Embryonic facial prominence (tissue), 1 donor: Measurements from ENCODE around the gene C12orf60.

Experiments used
- DNase-seq: peaks from one replicate; pipeline ENCODE4 v3.0.0-alpha.2; 2016; ENCODE audit errors: extremely low spot score

Gene C12orf60

DNA sequence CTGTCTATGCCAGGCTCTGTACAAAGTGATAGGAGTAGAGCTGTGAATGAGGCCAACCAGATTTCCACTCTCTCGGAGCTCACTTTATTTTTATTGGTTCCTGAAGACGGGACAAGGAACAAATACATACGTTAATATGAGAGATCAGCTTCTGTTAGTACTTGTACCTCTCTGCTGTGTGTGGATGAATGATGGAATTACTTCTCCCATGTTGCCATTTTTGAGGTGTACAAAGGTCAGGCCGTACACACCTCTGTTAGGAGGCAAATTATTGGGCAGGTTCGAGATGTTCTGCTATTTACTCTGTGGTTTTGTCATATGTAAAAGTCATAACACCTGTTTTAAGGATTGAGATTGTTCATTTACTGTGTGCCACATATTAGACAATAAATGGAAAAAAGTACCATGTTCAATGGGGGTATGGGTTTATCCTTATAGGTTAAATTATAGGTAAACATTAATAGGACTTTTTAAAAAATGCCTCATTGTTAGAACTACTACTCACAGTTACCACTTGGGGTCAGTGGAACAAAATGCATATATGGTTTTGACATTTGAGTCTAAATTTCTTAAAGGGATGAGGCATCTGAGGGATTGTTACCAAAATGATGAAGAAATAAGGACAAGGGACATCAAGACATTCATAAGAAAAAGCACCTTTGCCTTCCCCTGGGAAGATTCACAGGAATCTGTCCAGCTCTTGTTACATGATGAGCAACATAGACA, 27.1 kb upstream of the C12orf60 start:
- no peak for DNase-seq

- no peak for DNase-seq
These were observed 26.2 kb upstream of the C12orf60 start for GRCh38 chr12:14777271-14777670.

- DNase-seq: no peak
These were observed 23.6 kb upstream of the C12orf60 start for GRCh38 chr12:14779834-14780233.

- no peak for DNase-seq
These were observed 22.6 kb upstream of the C12orf60 start for GRCh38 chr12:14780859-14781258.

- DNase-seq: no peak
These were observed 21.9 kb upstream of the C12orf60 start for GRCh38 chr12:14781563-14781962.

DNA sequence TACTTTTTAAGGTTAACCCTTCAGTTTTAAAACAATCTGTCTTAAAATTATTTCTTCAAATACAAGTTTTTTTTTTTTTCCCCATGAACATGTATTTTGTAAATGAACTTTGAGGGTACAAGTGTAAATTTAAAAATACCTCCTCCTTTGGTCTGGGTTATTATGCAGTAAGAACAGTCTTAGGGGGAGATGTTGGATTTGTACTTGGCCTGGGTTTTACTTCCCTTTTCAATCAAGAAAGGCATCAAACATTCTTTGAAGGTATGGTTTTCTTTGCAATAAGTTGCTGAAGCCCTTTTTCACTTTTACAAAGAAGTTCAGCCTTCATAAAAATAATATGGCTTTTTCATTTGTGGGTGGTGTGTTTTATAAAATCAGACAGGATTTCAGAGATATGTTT, 20.7 kb upstream of the C12orf60 start:
- no peak for DNase-seq

- no peak for DNase-seq
These were observed 19.0 kb upstream of the C12orf60 start for GRCh38 chr12:14784471-14784870.

DNA sequence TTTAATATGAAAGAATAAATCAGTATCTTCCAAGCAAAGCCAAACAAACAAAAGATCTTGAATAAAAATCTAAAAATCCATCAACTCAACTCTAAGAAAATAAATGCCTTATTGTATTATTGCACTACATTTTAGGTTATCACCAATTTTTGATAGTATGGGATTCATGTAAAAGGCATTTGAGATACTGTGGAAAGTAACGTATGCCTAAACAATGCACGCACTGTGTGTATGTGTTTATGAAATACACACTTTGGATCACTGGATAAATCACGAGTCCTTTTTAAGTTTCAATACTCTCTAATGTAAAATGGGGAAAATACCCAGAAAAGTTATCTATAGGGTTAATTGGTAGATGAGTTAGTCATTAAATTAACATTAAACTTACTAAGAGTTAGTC, 17.9 kb upstream of the C12orf60 start:
- no peak for DNase-seq

DNA sequence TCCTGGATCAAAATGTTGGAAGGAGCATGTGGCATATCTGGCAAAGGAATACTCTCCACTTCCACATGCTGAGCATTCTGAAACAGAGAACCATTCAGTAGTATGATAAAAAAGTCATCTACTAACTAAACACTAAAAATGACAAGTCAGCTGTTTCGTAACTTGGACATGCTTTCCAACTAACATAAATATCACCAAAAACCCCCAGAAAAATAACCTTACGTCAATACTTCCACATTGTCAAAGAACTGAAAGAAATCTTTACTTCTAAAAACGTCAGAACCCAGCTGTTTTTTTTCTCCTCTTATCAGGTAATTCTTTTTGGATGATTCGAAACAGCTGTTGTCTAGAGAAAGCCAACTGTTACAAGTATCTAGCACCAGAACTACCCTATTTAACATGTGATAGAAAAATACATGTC, 8.4 kb upstream of the C12orf60 start:
- DNase-seq: no peak

DNA sequence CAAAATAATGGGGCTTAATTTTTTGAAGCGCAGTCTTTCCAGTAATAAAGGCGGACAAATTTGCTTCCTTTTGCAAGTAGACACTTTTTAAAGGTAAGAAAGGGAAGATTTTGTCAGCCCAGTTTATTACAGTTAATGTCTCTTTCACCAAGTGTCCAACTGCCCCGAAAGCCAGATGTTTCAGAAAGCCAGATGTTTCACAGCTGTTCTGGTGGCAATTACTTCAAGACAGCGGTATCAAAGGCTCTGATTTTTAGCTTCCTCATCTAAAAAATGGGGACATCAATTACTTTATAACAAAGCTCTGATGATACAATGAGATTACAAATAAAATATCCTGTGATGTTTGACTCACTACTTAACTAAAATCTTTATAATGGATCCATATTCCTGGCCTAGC, 1.2 kb upstream of the C12orf60 start:
- no peak for DNase-seq

GRCh38 chr12:14802721-14803010, 804 bp upstream of the C12orf60 start:
- DNase-seq: peak; percentile 10

- no peak for DNase-seq
These were observed 325 bp downstream of the C12orf60 start for GRCh38 chr12:14803830-14804160.

- DNase-seq: no peak
These were observed 6.9 kb downstream of the C12orf60 start for GRCh38 chr12:14810167-14810952.

- DNase-seq: no peak
These were observed 7.5 kb downstream of the C12orf60 start for GRCh38 chr12:14810953-14811483.

GRCh38 chr12:14811486-14811885, 8.0 kb downstream of the C12orf60 start:
- no peak for DNase-seq

DNA sequence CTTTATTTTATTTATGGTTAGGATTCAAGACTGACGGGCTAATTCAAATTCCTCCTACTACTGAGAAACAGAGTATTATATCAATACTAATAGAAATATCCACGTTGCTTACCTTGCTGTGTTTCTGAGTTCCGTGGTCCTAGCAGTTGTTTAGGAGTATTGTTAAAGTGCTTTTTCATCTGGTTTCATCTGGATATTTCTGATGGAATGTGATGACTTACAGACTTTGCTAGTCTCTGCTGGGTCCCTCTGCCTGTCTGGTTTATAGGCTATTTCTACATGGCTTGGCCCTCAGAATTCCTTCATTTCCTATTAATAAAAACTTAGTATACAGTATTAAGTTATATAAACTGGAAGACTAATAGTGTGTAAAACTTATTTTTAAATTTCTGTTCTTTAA, 10.5 kb downstream of the C12orf60 start, which contains the start of gene SMCO3:
TSS of gene SMCO3 (minus strand) at position 169 of the 400 bp plus-strand sequence. CDS start 7,502 bp downstream, outside the sequence.
- DNase-seq: no peak

DNA sequence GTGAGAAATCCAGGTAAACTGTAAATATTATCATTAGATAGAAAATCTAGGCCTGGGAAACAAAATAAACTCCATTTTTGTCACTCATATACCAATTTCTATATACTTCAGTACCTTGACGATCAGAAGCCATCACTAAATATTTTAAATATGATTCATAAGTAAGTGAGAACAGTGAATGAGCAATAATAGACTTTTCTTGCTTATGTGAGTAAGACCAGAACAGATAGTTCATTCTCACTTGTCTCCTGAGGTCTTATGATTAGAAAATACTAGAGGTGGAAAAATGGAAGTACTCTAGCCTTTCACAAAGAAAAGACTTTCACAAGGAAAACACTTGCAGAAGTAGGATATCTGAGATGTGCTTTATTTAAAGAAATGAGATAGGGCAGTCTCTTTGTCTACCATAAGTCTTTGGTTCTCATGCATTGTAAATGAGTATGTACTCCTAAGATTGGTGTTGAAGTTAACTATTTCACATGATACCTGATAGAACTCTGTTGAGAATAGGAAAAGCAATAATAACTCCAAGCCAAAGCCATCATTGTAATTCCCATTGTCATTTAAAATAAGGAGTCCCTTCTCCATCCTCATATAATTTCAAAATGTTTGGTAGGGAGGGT, 20.7 kb downstream of the C12orf60 start:
- DNase-seq: no peak

GRCh38 chr12:14825256-14825655, 21.8 kb downstream of the C12orf60 start:
- DNase-seq: no peak

DNA sequence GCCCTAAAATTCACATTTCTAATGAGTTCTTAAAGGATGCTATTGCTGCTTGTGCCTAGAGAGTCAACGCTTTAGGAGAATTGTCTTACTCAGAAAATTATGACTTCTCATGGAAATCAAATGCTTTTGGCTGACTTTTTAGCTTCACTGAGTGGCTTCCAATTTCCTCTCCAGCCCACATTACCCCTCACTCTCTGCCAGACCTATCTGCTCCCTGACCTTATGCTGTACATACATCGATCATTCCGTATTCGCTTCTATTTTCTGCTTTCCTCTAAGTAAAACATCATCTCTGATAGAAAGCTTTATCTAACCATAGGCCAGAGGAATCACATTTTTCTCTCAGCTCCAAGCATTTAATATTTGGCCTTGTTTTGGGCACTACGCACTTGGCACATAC, 23.0 kb downstream of the C12orf60 start:
- no peak for DNase-seq

- DNase-seq: no peak
These were observed 23.6 kb downstream of the C12orf60 start for GRCh38 chr12:14827043-14827442.

GRCh38 chr12:14828892-14829291, 25.4 kb downstream of the C12orf60 start:
- DNase-seq: no peak

DNA sequence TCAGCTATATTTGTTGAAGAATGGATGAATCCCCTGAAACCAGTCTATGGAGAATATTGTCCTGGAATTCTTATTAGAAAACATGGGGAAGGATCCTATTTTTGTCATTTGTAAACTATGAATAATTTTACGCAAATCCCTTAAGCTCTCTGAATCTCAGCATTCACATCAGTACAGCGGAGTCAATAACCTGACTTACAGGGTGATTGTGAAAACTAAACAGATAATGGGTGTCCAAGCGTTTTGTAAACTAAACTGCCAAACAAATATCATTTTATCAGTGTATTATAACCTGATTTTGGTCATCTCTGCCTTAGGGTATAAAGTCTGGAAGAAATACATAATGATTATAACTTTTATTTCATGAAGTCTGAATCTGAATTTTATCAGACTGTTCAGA, 29.9 kb downstream of the C12orf60 start:
- DNase-seq: no peak

DNA sequence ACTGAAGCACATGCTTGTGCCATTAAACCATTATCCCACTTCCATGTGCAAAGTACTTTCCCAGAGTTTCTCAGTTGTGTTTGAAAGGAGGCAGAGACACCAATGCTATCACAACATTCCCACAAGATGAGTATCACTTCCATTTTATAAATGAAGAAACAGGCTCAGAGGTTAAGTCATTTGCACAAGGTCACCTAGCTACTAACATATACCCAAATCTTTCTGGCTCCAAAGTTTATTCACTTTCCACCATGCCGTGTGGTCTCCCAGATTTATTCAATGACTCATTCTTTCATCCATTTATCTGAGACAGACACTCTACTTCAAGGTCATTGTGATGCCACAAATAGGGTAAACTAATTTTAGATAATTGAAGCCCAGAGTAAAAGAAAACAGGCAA, 30.5 kb downstream of the C12orf60 start:
- DNase-seq: no peak
